Thyroid gland (tissue), 4 donors: ENCODE data around the gene NUMBL. TPM values are rescaled to one million over a fixed set of nuclear protein-coding genes. Genes with fewer than 3 reads are reported as not detected.
"Not testable (repeated sequence)": the region's sequence is repeated elsewhere in the genome, so short reads cannot be mapped to it uniquely, and the experiment has no call there.

Experiments
- DNase-seq, 2 donors: peaks; one replicate each; pipeline ENCODE4 v3.0.0-alpha.2; 2019
- H3K27ac ChIP-seq, 3 donors: fragments of 200-600 bp; sonication (generic); 1 replicate in 2 of 3; 2 replicates in 1 of 3; pipeline ENCODE4 v1.5.1; 2016 to 2019; ENCODE audit warnings: mild to moderate bottlenecking in 1 of 3, moderate library complexity in 1 of 3
- H3K27me3 ChIP-seq: fragments of 200-600 bp; sonication (generic); one replicate; pipeline ENCODE4 v1.5.1; 2019
- H3K36me3 ChIP-seq, 2 donors: fragments of 200-600 bp; sonication (generic); one replicate each; pipeline ENCODE4 v1.5.1; 2016 to 2019
- H3K4me1 ChIP-seq, 2 donors: fragments of 200-600 bp; sonication (generic); one replicate each; pipeline ENCODE4 v1.5.1; 2017 to 2019
- H3K4me3 ChIP-seq, 3 donors: fragments of 200-600 bp; sonication (generic); replicated peaks in 1 of 3; 1 replicate in 2 of 3; 2 replicates in 1 of 3; pipeline ENCODE4 v1.5.1; 2016; ENCODE audit warnings: mild to moderate bottlenecking in 1 of 3
- H3K9me3 ChIP-seq: fragments of 200-600 bp; sonication (generic); one replicate; pipeline ENCODE4 v1.5.1; 2017
- POLR2A ChIP-seq, 2 donors: fragments of 450-650 bp; IDR thresholded peaks; one replicate each; pipeline ENCODE4 v1.6.1; 2017; ENCODE audit warnings: antibody characterized with exemption in 2 of 2, mild to moderate bottlenecking in 2 of 2, moderate library complexity in 1 of 2
- WGBS, 2 donors: methylation state at CpG; one replicate each; pipeline ENCODE4 v1.1.5; 2017; 5-methylcytosine and 5-hydroxymethylcytosine counted together
- intact Hi-C: fragments of 100-400 bp; cut with DNase I; formaldehyde crosslinking; loops from one replicate; pipeline ENCODE4 v1.15.1; 2023
- total RNA-seq, 4 donors: library from RNA; depleted of rRNA; stranded (reverse); fragments of >200 nt; gene quantifications; one replicate each; pipeline ENCODE4 v1.2.3, GENCODE V29; 2016
- TF ChIP-seq, protein P1 (sequence below), 6 experiments: fragments of 200-600 bp in 3 of 6; fragments of 450-650 bp in 3 of 6; sonication (generic) in 3 of 6; IDR thresholded peaks; one replicate each; pipeline ENCODE4 v1.5.1; 2016 to 2019; ENCODE audit warnings: antibody characterized with exemption in 6 of 6, mild to moderate bottlenecking in 2 of 6, inconsistent platforms in 1 of 6, moderate library complexity in 1 of 6

Gene NUMBL
- total RNA-seq, 4 donors from 2014 or later: 14.2 to 22.5 (median 17.0) TPM

DNA sequence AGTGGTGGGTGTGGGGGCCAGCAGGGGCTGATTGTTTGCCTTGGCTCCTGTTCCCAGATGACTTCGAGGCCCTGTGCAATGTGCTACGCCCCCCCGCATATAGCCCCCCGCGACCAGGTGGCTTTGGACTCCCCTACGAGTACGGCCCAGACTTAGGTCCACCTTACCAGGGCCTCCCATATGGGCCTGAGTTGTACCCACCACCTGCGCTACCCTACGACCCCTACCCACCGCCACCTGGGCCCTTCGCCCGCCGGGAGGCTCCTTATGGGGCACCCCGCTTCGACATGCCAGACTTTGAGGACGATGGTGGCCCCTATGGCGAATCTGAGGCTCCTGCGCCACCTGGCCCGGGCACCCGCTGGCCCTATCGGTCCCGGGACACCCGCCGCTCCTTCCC is 63.5 kb downstream of the NUMBL start:
- WGBS, 2 donors: 92 to 97% methylated on average over 22 to 24 of the region's 24 CpGs
- no peak overlapping the region for H3K4me3 ChIP-seq
- peaks cover 6 to 19% of the 10 kb centered on the region in 2 donors for H3K36me3 ChIP-seq
- DNase-seq: no peak
- H3K27ac ChIP-seq: no peak overlapping the region
- TF ChIP-seq, protein P1, sequence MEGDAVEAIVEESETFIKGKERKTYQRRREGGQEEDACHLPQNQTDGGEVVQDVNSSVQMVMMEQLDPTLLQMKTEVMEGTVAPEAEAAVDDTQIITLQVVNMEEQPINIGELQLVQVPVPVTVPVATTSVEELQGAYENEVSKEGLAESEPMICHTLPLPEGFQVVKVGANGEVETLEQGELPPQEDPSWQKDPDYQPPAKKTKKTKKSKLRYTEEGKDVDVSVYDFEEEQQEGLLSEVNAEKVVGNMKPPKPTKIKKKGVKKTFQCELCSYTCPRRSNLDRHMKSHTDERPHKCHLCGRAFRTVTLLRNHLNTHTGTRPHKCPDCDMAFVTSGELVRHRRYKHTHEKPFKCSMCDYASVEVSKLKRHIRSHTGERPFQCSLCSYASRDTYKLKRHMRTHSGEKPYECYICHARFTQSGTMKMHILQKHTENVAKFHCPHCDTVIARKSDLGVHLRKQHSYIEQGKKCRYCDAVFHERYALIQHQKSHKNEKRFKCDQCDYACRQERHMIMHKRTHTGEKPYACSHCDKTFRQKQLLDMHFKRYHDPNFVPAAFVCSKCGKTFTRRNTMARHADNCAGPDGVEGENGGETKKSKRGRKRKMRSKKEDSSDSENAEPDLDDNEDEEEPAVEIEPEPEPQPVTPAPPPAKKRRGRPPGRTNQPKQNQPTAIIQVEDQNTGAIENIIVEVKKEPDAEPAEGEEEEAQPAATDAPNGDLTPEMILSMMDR (IDR thresholded peaks at IDR 0.05): no peak
- TF ChIP-seq POLR2A (IDR thresholded peaks at IDR 0.05): no peak
- H3K9me3 ChIP-seq: no peaks in the 10 kb centered on the region
- intact Hi-C loops: no loop called here
- no peaks in the 10 kb centered on the region for H3K4me1 ChIP-seq
- H3K27me3 ChIP-seq: no peaks in the 10 kb centered on the region

DNA sequence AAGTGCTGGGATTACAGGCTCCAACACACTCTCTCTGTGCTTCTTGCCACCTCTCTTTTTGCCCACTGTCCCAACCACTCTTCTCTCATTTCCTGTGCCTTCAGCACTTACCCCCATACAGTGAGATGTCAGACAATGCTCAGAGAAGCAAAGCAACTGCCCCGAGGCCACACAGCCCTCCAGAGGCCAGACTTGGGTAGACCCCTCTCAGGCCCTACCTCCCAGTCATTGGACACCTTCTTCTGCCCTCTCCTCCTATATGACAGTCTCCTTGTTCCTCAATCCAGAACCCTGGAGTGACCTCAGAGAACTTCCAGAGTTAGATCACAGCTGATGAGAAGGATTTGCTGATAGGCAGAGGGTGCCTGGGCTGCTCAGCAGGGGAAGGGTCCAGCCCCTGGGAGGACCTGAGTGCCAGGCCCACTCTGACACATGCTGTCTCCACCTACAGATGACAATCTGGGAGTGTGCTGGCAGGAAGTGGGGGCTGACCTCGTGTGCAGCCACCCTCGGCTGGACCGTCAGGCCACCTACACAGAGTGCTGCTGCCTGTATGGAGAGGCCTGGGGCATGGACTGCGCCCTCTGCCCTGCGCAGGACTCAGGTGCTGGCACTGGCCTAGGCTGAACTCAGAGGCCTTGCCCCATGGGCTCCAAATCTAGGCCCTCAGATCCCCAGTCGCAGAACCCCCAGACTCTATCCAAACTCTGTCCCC is 64.9 kb downstream of the NUMBL start:
- no peaks in the 10 kb centered on the region for H3K27me3 ChIP-seq
- WGBS, 2 donors: 78 to 82% methylated on average over 5 to 7 of the region's 7 CpGs
- no peak overlapping the region for H3K4me3 ChIP-seq
- no peaks in the 10 kb centered on the region for H3K9me3 ChIP-seq
- no peak for DNase-seq
- H3K4me1 ChIP-seq: no peaks in the 10 kb centered on the region
- peaks cover 6 to 28% of the 10 kb centered on the region in 2 donors for H3K36me3 ChIP-seq
- intact Hi-C loops: no loop called here
- TF ChIP-seq POLR2A (IDR thresholded peaks at IDR 0.05): no peak
- TF ChIP-seq, protein P1 (IDR thresholded peaks at IDR 0.05): no peak
- no peak overlapping the region for H3K27ac ChIP-seq

DNA sequence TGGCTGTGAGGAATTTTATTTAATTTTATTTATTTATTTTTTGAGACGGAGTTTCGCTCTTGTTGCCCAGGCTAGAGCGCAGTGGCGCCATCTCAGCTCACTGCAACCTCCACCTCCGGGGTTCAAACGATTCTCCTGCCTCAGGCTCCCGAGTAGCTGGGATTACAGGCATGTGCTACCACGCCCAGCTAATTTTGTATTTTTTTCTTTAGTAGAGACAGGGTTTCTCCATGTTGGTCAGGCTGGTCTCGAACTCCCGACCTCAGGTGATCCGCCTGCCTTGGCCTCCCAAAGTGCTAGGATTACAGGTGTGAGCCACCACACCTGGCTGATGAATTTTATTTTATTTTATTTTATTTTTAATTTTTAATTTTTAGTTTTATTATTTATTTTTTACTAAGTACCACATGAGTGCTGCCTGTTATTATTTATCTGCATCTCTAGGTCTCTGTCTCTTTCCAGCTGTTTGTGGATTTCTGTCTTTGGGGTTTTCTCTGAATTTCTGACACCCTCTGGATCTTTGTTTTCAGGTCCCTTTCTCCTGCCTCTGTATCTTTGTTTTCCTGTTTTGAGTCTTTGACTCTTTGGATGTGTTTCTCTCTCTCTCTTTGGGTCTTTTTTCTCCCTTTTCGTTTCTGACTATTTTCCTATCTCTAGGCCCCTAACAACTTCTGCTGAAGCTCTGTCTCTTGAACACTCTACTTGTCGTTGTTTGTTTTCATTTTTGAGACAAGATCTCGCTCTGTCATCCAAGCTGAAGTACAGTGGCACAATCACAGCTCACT is 65.9 kb downstream of the NUMBL start:
- H3K4me1 ChIP-seq, H3K4me3 ChIP-seq, H3K27me3 ChIP-seq, DNase-seq, H3K27ac ChIP-seq, intact Hi-C loops, H3K9me3 ChIP-seq: not testable (repeated sequence)
- 89 to 91% methylated on average over 14 of the region's 14 CpGs for WGBS, 2 donors
- peaks cover 6 to 36% of the 10 kb centered on the region in 2 donors for H3K36me3 ChIP-seq

DNA sequence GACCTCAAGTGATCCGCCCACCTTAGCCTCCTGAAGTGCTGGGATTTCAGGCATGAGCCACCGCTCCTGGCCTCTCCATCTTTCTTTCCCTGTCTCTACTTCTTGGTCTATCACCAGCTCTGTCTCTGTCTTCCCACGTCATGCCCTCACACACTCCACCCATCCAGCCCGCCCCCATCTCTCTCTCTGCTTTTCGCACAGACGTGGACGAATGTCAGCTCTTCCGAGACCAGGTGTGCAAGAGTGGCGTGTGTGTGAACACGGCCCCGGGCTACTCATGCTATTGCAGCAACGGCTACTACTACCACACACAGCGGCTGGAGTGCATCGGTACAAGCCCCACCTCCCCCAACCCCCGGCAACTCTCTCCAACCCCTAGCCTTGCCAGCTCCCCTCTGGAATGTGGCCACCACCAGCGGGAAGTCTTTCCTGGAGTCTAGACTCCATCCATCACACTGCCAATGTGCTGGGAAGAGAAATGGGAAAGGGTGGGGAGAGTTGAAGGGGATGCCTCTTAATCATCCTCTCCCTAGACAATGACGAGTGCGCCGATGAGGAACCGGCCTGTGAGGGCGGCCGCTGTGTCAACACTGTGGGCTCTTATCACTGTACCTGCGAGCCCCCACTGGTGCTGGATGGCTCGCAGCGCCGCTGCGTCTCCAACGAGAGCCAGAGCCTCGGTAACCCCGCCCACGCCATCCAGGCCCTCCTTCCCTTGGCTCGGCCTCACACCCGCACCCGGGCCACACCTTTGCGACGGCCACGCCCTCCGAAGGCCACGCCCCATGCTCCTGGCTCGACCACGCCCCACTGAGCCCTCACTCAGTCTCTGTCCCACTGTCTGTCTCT is 66.8 kb downstream of the NUMBL start:
- DNase-seq: no peak

DNA sequence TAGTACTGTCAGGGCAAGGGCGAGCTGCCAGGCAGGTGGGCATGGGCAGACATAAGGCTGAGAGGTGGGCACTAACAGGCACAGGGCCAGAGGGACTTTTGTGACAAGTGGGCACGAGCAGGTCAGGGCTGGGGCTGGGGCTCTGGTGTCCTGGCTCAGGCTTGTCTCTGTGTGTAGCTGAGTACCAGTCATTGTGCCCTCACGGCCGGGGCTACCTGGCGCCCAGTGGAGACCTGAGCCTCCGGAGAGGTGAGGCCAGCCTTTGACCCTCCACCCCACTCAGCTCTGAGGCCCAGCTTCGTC is 67.7 kb downstream of the NUMBL start:
- Histone ChIP-seq H3K27ac (no peak overlapping the region), H3K4me3 (no peak overlapping the region), H3K4me1 (no peaks in the 10 kb centered on the region), H3K36me3 (peaks cover 14 to 33% of the 10 kb centered on the region in 2 donors), H3K27me3 (no peaks in the 10 kb centered on the region), H3K9me3 (no peaks in the 10 kb centered on the region)
- WGBS, 2 donors: 93 to 96% methylated on average over 7 of the region's 7 CpGs
- intact Hi-C loops: no loop called here
- no peak for DNase-seq
- TF ChIP-seq, protein P1 (IDR thresholded peaks at IDR 0.05): no peak
- TF ChIP-seq POLR2A (IDR thresholded peaks at IDR 0.05): no peak

More for the DNA sequence above, 66.8 kb downstream of the NUMBL start:
- intact Hi-C loops: no loop called here
- H3K27ac ChIP-seq: no peak overlapping the region
- H3K4me1 ChIP-seq: no peaks in the 10 kb centered on the region
- TF ChIP-seq, protein P1 (IDR thresholded peaks at IDR 0.05): no peak
- no peak for TF ChIP-seq POLR2A (IDR thresholded peaks at IDR 0.05)
- H3K36me3 ChIP-seq: peaks cover 14 to 33% of the 10 kb centered on the region in 2 donors
- WGBS, 2 donors: 66 to 71% methylated on average over 27 to 40 of the region's 41 CpGs
- H3K4me3 ChIP-seq: no peak overlapping the region
- no peaks in the 10 kb centered on the region for H3K9me3 ChIP-seq
- no peaks in the 10 kb centered on the region for H3K27me3 ChIP-seq
